Measurements from ENCODE around the gene PDE2A.
"Not testable (repeated sequence)": the region's sequence is repeated elsewhere in the genome, so short reads cannot be mapped to it uniquely, and the experiment has no call there.

PDE2A gene

GRCh38 chr11:72573072-72573854, 101.0 kb downstream of the PDE2A start:
- peak; percentile 32 for DNase-seq

GRCh38 chr11:72572540-72572939, 101.7 kb downstream of the PDE2A start:
- DNase-seq, result not testable (repeated sequence)

- DNase-seq, result no peak
Observed at GRCh38 chr11:72570893-72571661, 103.1 kb downstream of the PDE2A start.

DNA sequence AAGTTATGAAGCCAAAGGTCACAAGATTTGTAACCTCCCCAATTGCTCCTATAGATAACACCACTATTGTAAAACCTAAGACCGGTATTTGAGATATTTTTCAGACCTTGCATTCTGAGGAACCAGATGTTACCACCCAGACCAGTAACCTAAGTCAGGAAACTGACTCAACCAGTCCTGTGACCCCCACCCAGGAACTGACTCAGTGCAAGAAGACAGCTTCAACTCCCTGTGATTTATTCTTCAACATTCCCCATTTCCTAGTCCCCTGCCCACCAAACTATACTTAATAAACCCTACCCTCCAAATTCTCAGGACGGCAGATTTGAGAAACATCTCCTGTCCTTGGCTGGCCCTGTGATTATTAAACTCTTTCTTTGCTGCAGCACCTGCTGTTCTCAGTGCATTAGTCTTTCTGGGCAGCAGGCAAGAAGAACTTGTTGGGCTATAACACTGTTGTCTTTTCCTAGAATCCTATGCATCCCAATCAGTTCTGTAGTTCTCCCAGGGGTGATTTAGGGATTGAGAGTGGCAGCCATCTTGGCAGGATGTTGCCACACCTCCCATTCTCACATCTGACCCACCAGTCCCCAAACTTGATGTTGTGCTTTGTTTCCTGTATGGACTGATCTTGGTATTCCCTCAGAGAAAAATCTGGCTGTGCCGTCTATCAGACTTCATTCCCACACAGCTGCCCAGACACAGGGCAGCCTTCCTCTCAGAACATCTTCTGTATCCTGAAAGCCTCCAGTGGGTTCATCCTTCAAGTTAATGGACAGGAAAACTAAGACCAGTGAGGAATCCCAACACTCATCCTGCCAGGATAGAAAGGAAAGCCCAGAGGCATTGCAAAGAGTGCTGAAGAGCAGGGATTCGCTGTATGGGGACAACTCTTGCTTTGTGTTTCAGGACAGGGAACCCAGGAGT, 104.0 kb downstream of the PDE2A start:
- no peak for DNase-seq

DNA sequence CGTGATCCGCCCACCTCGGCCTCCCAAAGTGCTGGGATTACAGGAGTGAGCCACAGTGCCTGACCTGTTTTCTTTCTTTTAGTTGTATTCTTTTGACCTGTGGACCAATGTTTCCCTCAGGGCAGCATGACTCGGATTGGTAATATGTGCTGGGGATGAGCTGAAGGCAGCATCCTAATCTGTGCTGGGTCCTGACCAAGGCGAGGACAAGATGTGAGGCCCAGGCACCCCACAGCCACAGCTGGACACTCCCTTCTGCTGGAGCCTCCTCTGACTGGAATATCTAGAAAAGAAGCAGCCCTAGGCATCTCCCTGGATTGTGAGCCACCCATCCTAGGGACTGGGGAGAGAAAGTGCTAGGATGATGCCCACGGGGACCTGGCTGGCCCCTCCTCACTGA, 105.4 kb downstream of the PDE2A start:
- DNase-seq, result no peak

GRCh38 chr11:72562431-72562830, 111.8 kb downstream of the PDE2A start:
- DNase-seq, result no peak

GRCh38 chr11:72561856-72562255, 112.4 kb downstream of the PDE2A start:
- DNase-seq, result no peak

- DNase-seq, result not testable (repeated sequence)
Observed at GRCh38 chr11:72560864-72561263, 113.4 kb downstream of the PDE2A start.

GRCh38 chr11:72556433-72556832, 117.8 kb downstream of the PDE2A start:
- no peak for DNase-seq

- not testable (repeated sequence) for DNase-seq
Observed at GRCh38 chr11:72555014-72555522, 119.2 kb downstream of the PDE2A start.

DNA sequence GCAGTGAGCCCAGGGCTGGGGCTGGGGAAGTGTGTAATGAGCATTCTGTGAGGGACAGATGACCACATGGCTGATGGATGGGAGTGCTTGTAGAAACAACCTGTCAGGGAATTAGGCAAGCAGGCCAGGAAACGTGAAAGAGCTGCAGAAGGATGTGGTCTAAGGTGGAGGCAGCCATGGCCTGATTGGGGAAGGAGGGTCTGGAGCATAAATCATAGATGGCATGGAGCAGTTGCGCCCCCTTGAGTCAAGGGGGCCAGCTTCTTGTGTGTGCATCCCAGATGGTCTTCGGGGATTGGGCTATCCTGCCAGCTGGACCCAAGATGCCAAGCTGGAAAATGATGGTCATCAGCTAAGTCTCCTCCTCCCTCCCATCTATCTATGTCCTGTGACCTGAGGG, 120.5 kb downstream of the PDE2A start:
- DNase-seq, result no peak

DNA sequence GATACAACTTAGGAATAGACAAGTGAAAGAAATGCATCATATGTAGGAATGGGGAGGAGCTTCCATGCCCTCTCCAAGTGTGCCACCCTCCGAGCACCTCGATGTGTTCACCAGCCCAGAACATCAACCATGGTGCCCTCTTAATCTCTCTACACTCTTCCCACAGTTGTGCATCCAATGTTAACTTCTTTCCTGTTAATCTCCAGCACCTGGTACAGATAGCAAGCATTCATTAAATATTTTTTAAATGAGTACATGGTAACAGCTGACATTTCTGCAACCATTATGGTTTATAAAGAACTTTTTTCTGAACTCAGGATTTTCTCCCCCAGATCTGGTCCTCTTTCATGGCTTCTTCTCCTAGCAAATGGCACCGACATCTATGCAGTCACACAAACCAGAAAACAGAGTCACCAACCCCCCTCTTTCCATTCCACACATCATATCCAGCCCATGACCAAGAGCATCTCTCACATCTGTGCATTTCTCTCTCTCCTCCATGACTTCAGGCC, 121.8 kb downstream of the PDE2A start:
- DNase-seq, result no peak

- no peak for DNase-seq
Observed at GRCh38 chr11:72551571-72551970, 122.7 kb downstream of the PDE2A start.

- no peak for DNase-seq
Observed at GRCh38 chr11:72548463-72548862, 125.8 kb downstream of the PDE2A start.

- DNase-seq, result no peak
Observed at GRCh38 chr11:72546866-72547265, 127.4 kb downstream of the PDE2A start.

DNA sequence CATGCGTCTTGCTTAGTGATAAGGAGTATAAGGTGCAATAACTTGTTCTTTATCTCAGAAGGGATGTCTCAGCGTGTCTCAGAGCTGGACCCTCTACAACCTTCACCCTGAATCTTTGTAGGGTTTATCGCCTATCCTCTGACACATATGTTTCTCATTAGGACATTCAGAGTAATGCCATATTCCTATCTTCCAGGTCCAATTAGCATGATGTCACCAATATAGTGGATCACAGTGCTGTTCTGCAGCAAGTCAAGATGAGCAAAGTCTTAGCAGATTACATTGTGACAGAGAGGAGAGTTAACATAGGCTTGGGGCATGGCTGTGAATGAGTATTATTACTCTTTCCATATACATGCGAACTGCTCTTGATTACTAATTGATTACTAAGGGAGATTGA, 129.6 kb downstream of the PDE2A start:
- no peak for DNase-seq

GRCh38 chr11:72543849-72544542, 130.2 kb downstream of the PDE2A start:
- DNase-seq, result no peak

- no peak for DNase-seq
Observed at GRCh38 chr11:72541257-72541974, 132.8 kb downstream of the PDE2A start.

GRCh38 chr11:72537051-72537450, 137.2 kb downstream of the PDE2A start:
- no peak for DNase-seq

GRCh38 chr11:72535194-72535547, 139.1 kb downstream of the PDE2A start:
- DNase-seq, result no peak

All from RPMI8226 (cell line).